HCT116 (cell line): ENCODE data around the gene CAB39. TPM values are rescaled to one million over a fixed set of nuclear protein-coding genes. Genes with fewer than 3 reads are reported as not detected.

Experiments used
- ATAC-seq: fragments of 200-7000 bp; cut with Tn5 transposase; 2 replicates; pipeline ENCODE4 v1.9.1; 2020; ENCODE audit warnings: mild to moderate bottlenecking, moderate library complexity
- BruUV-seq: library from RNA; stranded (reverse); fragments of 400-500 nt; replicated peaks from 2 replicates; lab custom pipeline; 2021; lab: Mats Ljungman, UMichigan
- CTCF ChIA-PET: fragments of 300-600 bp; sonication (Branson Sonifier 250); formaldehyde crosslinking; loops from one replicate; lab custom pipeline; 2021; ENCODE audit warnings: antibody characterized with exemption; lab: Charles Lee
- POLR2A ChIA-PET: fragments of 300-600, 350-600 bp; sonication (Branson Sonifier 250); formaldehyde crosslinking; loops from one replicate; lab custom pipeline; 2021; ENCODE audit warnings: antibody characterized with exemption; lab: Charles Lee
- RAD21 ChIA-PET, 2 experiments: fragments of 300-600 bp; sonication (Branson Sonifier 250); formaldehyde crosslinking; loops; one replicate each; lab custom pipeline; 2023; ENCODE audit warnings: low total read pairs in 2 of 2; ENCODE audit not compliant: uncharacterized antibody in 2 of 2, unreplicated experiment in 2 of 2, low non-redundant PET in 1 of 2; lab: Charles Lee
- DNase-seq: peaks from one replicate; pipeline ENCODE4 v3.0.0-alpha.2; 2010; ENCODE audit warnings: low read depth, low spot score
- H2AFZ ChIP-seq: fragments of 200-600 bp; shearing (Covaris generic), sonication (generic); 2 replicates; pipeline ENCODE4 v1.6.1; 2017; ENCODE audit warnings: low read depth, mixed run types, mixed read lengths, antibody characterized with exemption, low read length; ENCODE audit not compliant: poor library complexity, severe bottlenecking
- H3K27ac ChIP-seq: 2 replicates; pipeline ENCODE4 v1.5.1; 2012; ENCODE audit warnings: low read depth, low read length
- H3K27me3 ChIP-seq: fragments of 200-600 bp; sonication (generic); 2 replicates; pipeline ENCODE4 v1.6.1; 2016; ENCODE audit warnings: mixed run types, low read length, mixed read lengths; ENCODE audit not compliant: insufficient read depth
- H3K36me3 ChIP-seq, 2 experiments: fragments of 200-500 bp in 1 of 2; fragments of 200-600 bp in 1 of 2; sonication (Bioruptor generic) in 1 of 2; sonication (generic) in 1 of 2; 2 replicates each; pipeline versions ENCODE4 v1.5.1 to v1.6.1; 2014 to 2016; ENCODE audit warnings: low read length in 2 of 2, inconsistent platforms in 1 of 2, mixed read lengths in 1 of 2, mixed run types in 1 of 2; ENCODE audit not compliant: insufficient read depth in 2 of 2, control insufficient read depth in 1 of 2
- H3K4me1 ChIP-seq, 2 experiments: fragments of 200-600 bp in 1 of 2; sonication (generic) in 1 of 2; 2 replicates each; pipeline versions ENCODE4 v1.5.1 to v1.6.1; 2012 to 2017; ENCODE audit warnings: low read length in 2 of 2, inconsistent platforms in 1 of 2, mild to moderate bottlenecking in 1 of 2, mixed read lengths in 1 of 2, mixed run types in 1 of 2, moderate library complexity in 1 of 2; ENCODE audit not compliant: insufficient read depth in 2 of 2, control insufficient read depth in 1 of 2
- H3K4me2 ChIP-seq: fragments of 200-600 bp; sonication (generic); 2 replicates; pipeline ENCODE4 v1.6.1; 2017; ENCODE audit warnings: mixed run types, low read length, mixed read lengths
- H3K4me3 ChIP-seq, 2 experiments: fragments of 200-600 bp in 1 of 2; sonication (generic) in 1 of 2; replicated peaks in 1 of 2; 2 replicates each; pipeline ENCODE4 v1.5.1; 2011 to 2016; ENCODE audit warnings: low read length in 2 of 2, control low read depth in 1 of 2, low read depth in 1 of 2, mild to moderate bottlenecking in 1 of 2, mixed read lengths in 1 of 2, mixed run types in 1 of 2
- H3K79me2 ChIP-seq: fragments of 200-600 bp; sonication (generic); 2 replicates; pipeline ENCODE4 v1.6.1; 2017; ENCODE audit warnings: mild to moderate bottlenecking, mixed run types, low read length, moderate library complexity, mixed read lengths; ENCODE audit not compliant: insufficient read depth
- H3K9ac ChIP-seq: fragments of 200-600 bp; sonication (generic); 2 replicates; pipeline ENCODE4 v1.6.1; 2016; ENCODE audit warnings: low read length, mixed read lengths
- H3K9me2 ChIP-seq: fragments of 200-600 bp; sonication (generic), shearing (Covaris generic); 2 replicates; pipeline ENCODE4 v1.6.1; 2017; ENCODE audit warnings: mixed run types, mild to moderate bottlenecking, moderate library complexity; ENCODE audit not compliant: insufficient read depth
- H3K9me3 ChIP-seq, 2 experiments: fragments of 200-500 bp in 1 of 2; fragments of 200-600 bp in 1 of 2; sonication (Bioruptor generic) in 1 of 2; sonication (generic) in 1 of 2; 2 replicates each; pipeline ENCODE4 v1.6.1; 2014 to 2017; ENCODE audit warnings: low read length in 2 of 2, mixed read lengths in 2 of 2, inconsistent platforms in 1 of 2, low read depth in 1 of 2, mild to moderate bottlenecking in 1 of 2, mixed run types in 1 of 2, moderate library complexity in 1 of 2; ENCODE audit not compliant: control insufficient read depth in 1 of 2, insufficient read depth in 1 of 2
- H4K20me1 ChIP-seq: fragments of 200-600 bp; sonication (generic), shearing (Covaris generic); 2 replicates; pipeline ENCODE4 v1.6.1; 2017; ENCODE audit warnings: mixed run types, mild to moderate bottlenecking, moderate library complexity; ENCODE audit not compliant: insufficient read depth
- ATF3 ChIP-seq: IDR thresholded peaks from 2 replicates; pipeline ENCODE4 v1.6.1; 2012
- CBX3 ChIP-seq: IDR thresholded peaks from 2 replicates; pipeline ENCODE4 v1.6.1; 2012; ENCODE audit warnings: low read depth
- CTCF ChIP-seq, 3 experiments: fragments of 200-600 bp in 1 of 3; sonication (generic) in 1 of 3; IDR thresholded peaks in 2 of 3; conservative IDR thresholded peaks in 1 of 3; 2 replicates each; pipeline ENCODE4 v1.5.1; 2012 to 2017; ENCODE audit warnings: low read depth in 2 of 3, low read length in 2 of 3, antibody characterized with exemption in 1 of 3, borderline replicate concordance in 1 of 3, control low read depth in 1 of 3, mild to moderate bottlenecking in 1 of 3, mixed read lengths in 1 of 3, mixed run types in 1 of 3, moderate library complexity in 1 of 3; ENCODE audit not compliant: insufficient read depth in 1 of 3
- ELF1 ChIP-seq: IDR thresholded peaks from 2 replicates; pipeline ENCODE4 v1.6.1; 2012; ENCODE audit warnings: low read depth, borderline replicate concordance
- EZH2 ChIP-seq: fragments of 200-600 bp; sonication (generic); IDR thresholded peaks from 2 replicates; pipeline ENCODE4 v1.6.1; 2017; ENCODE audit warnings: antibody characterized with exemption, mixed run types
- EZH2phosphoT487 ChIP-seq: fragments of 200-600 bp; IDR thresholded peaks from 2 replicates; pipeline ENCODE4 v1.6.1; 2018; ENCODE audit warnings: antibody characterized with exemption, borderline replicate concordance
- FOSL1 ChIP-seq: IDR thresholded peaks from 2 replicates; pipeline ENCODE4 v1.6.1; 2012; ENCODE audit warnings: low read depth
- REST ChIP-seq: IDR thresholded peaks from 2 replicates; pipeline ENCODE4 v1.6.1; 2012; ENCODE audit warnings: low read depth
- SIN3A ChIP-seq: IDR thresholded peaks from 2 replicates; pipeline ENCODE4 v1.6.1; 2012; ENCODE audit warnings: low read depth
- SP1 ChIP-seq: IDR thresholded peaks from 2 replicates; pipeline ENCODE4 v1.6.1; 2012; ENCODE audit warnings: low read depth
- TCF7L2 ChIP-seq: IDR thresholded peaks from 2 replicates; pipeline ENCODE4 v1.7.0; 2011; ENCODE audit warnings: borderline replicate concordance, inconsistent platforms; ENCODE audit not compliant: insufficient read depth, insufficient read length; ENCODE audit errors: extremely low read depth
- ZBTB33 ChIP-seq: IDR thresholded peaks from 2 replicates; pipeline ENCODE4 v1.6.1; 2011; ENCODE audit warnings: mild to moderate bottlenecking, low read length, moderate library complexity; ENCODE audit not compliant: insufficient replicate concordance; ENCODE audit errors: extremely low read depth
- ZFX ChIP-seq: fragments of 450-650 bp; IDR thresholded peaks from 2 replicates; pipeline ENCODE4 v1.6.1; 2017
- ZNF274 ChIP-seq: fragments of 200-500 bp; sonication (Bioruptor generic); IDR thresholded peaks from 2 replicates; pipeline ENCODE4 v1.6.1; 2014; ENCODE audit warnings: mild to moderate bottlenecking, low read depth, low read length, inconsistent platforms
- intact Hi-C: fragments of 100-400 bp; cut with micrococcal nuclease; formaldehyde crosslinking; loops from 2 replicates; pipeline ENCODE4 v1.10.0; 2022
- total RNA-seq: library from RNA; stranded (reverse); gene quantifications from one replicate; pipeline ENCODE4 v1.2.1, GENCODE V29; 2021; ENCODE audit not compliant: unreplicated experiment

Gene CAB39
- total RNA-seq, 1 experiment from 2014 or later = 63.6 TPM

GRCh38 chr2:230695551-230695950 lies 17.1 kb upstream of the CAB39 start:
- H4K20me1 ChIP-seq = no peaks in the 10 kb centered on the region
- no peaks in the 10 kb centered on the region for H3K27me3 ChIP-seq
- H3K9me3 ChIP-seq = no peaks in the 10 kb centered on the region
- ChIA-PET RAD21 (no interaction called here), CTCF (no interaction called here), POLR2A (interaction anchor here (1.6 kb wide), 1 partner anchor 11 kb away, joined by 5 read pairs; no protein-coding TSS in a partner anchor)
- no peak for TF ChIP-seq ZFX
- TF ChIP-seq CBX3 = no peak
- TF ChIP-seq REST = no peak
- no peak for TF ChIP-seq SP1
- TF ChIP-seq ZBTB33 = no peak
- TF ChIP-seq ZNF274 = no peak
- no peak for TF ChIP-seq FOSL1
- TF ChIP-seq SIN3A = no peak
- no peak for TF ChIP-seq CTCF (IDR thresholded peaks at IDR 0.05 in 2 of 3, conservative IDR thresholded peaks at IDR 0.05 in 1 of 3; ENCODE audit: borderline replicate concordance in 1 of 3, insufficient read depth in 1 of 3, low read depth in 2 of 3, low read length in 2 of 3)
- TF ChIP-seq EZH2phosphoT487 = no peak
- TF ChIP-seq TCF7L2 = no peak
- no peak for TF ChIP-seq ATF3
- no peak for TF ChIP-seq EZH2
- no peak for TF ChIP-seq ELF1
- H3K4me1 ChIP-seq = peaks cover 10 to 57% of the 10 kb centered on the region in 2 experiments
- H3K79me2 ChIP-seq = no peaks in the 10 kb centered on the region
- no peak overlapping the region for H3K9ac ChIP-seq
- no peaks in the 10 kb centered on the region for H3K9me2 ChIP-seq
- no peak for DNase-seq
- H3K4me2 ChIP-seq = no peak overlapping the region
- H3K4me3 ChIP-seq = no peak overlapping the region
- BruUV-seq = no TSS peak
- no peak overlapping the region for H2AFZ ChIP-seq
- no peak for ATAC-seq
- intact Hi-C loops = no loop called here
- H3K36me3 ChIP-seq = no peaks in the 10 kb centered on the region
- H3K27ac ChIP-seq = no peak overlapping the region
